HEK293 (cell line): ENCODE measurements around the gene PERM1.

Source experiments
- GLIS2 ChIP-seq: fragments of 450-650 bp; formaldehyde crosslinking; IDR thresholded peaks from 2 replicates; pipeline ENCODE4 v1.5.1; 2016; ENCODE audit warnings: missing biosample characterization, missing genetic modification characterization
- KLF7 ChIP-seq: fragments of 450-650 bp; formaldehyde crosslinking; IDR thresholded peaks from 2 replicates; pipeline ENCODE4 v1.5.1; 2016; ENCODE audit warnings: missing biosample characterization, missing genetic modification characterization, borderline replicate concordance
- KLF8 ChIP-seq: fragments of 450-650 bp; formaldehyde crosslinking; IDR thresholded peaks from 2 replicates; pipeline ENCODE4 v1.5.1; 2016; ENCODE audit warnings: missing biosample characterization, missing genetic modification characterization
- KLF9 ChIP-seq: fragments of 450-650 bp; formaldehyde crosslinking; IDR thresholded peaks from 2 replicates; pipeline ENCODE4 v1.5.1; 2016; ENCODE audit warnings: missing biosample characterization, missing genetic modification characterization, low read depth
- TRIM28 ChIP-seq: IDR thresholded peaks from 2 replicates; pipeline ENCODE4 v1.6.1; 2011; ENCODE audit warnings: low read length, control low read depth, borderline replicate concordance
- ZBTB11 ChIP-seq: fragments of 450-650 bp; formaldehyde crosslinking; conservative IDR thresholded peaks from 2 replicates; pipeline ENCODE4 v1.5.1; 2016; ENCODE audit warnings: low read depth, missing biosample characterization, missing genetic modification characterization
- ZBTB6 ChIP-seq: fragments of 450-650 bp; formaldehyde crosslinking; IDR thresholded peaks from 2 replicates; pipeline ENCODE4 v1.5.1; 2017; ENCODE audit warnings: missing biosample characterization, missing genetic modification characterization
- ZBTB7A ChIP-seq: fragments of 450-650 bp; formaldehyde crosslinking; IDR thresholded peaks from 2 replicates; pipeline ENCODE4 v1.5.1; 2016; ENCODE audit warnings: low read depth, missing biosample characterization, missing genetic modification characterization
- ZEB2 ChIP-seq: fragments of 450-650 bp; formaldehyde crosslinking; IDR thresholded peaks from 2 replicates; pipeline ENCODE4 v1.5.1; 2016; ENCODE audit warnings: missing biosample characterization, missing genetic modification characterization
- ZFP41 ChIP-seq: fragments of 450-650 bp; formaldehyde crosslinking; IDR thresholded peaks from 2 replicates; pipeline ENCODE4 v1.5.1; 2016; ENCODE audit warnings: missing biosample characterization, missing genetic modification characterization, borderline replicate concordance
- ZNF148 ChIP-seq: fragments of 450-650 bp; formaldehyde crosslinking; IDR thresholded peaks from 2 replicates; pipeline ENCODE4 v1.5.0; 2017; ENCODE audit warnings: missing biosample characterization, missing genetic modification characterization, borderline replicate concordance
- ZNF184 ChIP-seq: fragments of 450-650 bp; IDR thresholded peaks from 2 replicates; pipeline ENCODE4 v1.5.1; 2018; ENCODE audit warnings: missing biosample characterization, mild to moderate bottlenecking, missing genetic modification characterization
- ZNF214 ChIP-seq: fragments of 450-650 bp; formaldehyde crosslinking; IDR thresholded peaks from 2 replicates; pipeline ENCODE4 v1.5.1; 2017; ENCODE audit warnings: missing biosample characterization, mild to moderate bottlenecking, missing genetic modification characterization, borderline replicate concordance
- ZNF274 ChIP-seq, 2 experiments: fragments of 200-500 bp in 1 of 2; fragments of 450-650 bp in 1 of 2; sonication (Bioruptor generic) in 1 of 2; formaldehyde crosslinking in 1 of 2; IDR thresholded peaks; 2 replicates each; pipeline versions ENCODE4 v1.5.1 to v1.6.1; 2014 to 2016; ENCODE audit warnings: borderline replicate concordance in 1 of 2, inconsistent platforms in 1 of 2, low read length in 1 of 2, missing biosample characterization in 1 of 2, missing genetic modification characterization in 1 of 2
- ZNF311 ChIP-seq: fragments of 450-650 bp; formaldehyde crosslinking; IDR thresholded peaks from 2 replicates; pipeline ENCODE4 v1.5.1; 2017; ENCODE audit warnings: missing biosample characterization, missing genetic modification characterization, borderline replicate concordance
- ZNF324 ChIP-seq: fragments of 450-650 bp; formaldehyde crosslinking; IDR thresholded peaks from 2 replicates; pipeline ENCODE4 v1.5.1; 2016; ENCODE audit warnings: missing biosample characterization, missing genetic modification characterization
- ZNF366 ChIP-seq: fragments of 450-650 bp; formaldehyde crosslinking; conservative IDR thresholded peaks from 2 replicates; pipeline ENCODE4 v1.5.1; 2016; ENCODE audit warnings: missing biosample characterization, missing genetic modification characterization
- ZNF37A ChIP-seq: fragments of 450-650 bp; IDR thresholded peaks from 2 replicates; pipeline ENCODE4 v1.5.1; 2018; ENCODE audit warnings: missing biosample characterization, missing genetic modification characterization
- ZNF394 ChIP-seq: fragments of 450-650 bp; formaldehyde crosslinking; IDR thresholded peaks from 2 replicates; pipeline ENCODE4 v1.5.1; 2016; ENCODE audit warnings: missing biosample characterization, missing genetic modification characterization, mild to moderate bottlenecking, moderate library complexity, borderline replicate concordance
- ZNF501 ChIP-seq: fragments of 450-650 bp; formaldehyde crosslinking; IDR thresholded peaks from 2 replicates; pipeline ENCODE4 v1.5.1; 2016; ENCODE audit warnings: missing biosample characterization, missing genetic modification characterization
- ZNF513 ChIP-seq: fragments of 450-650 bp; IDR thresholded peaks from 2 replicates; pipeline ENCODE4 v1.5.1; 2018; ENCODE audit warnings: missing biosample characterization, missing genetic modification characterization
- ZNF530 ChIP-seq: fragments of 450-650 bp; formaldehyde crosslinking; IDR thresholded peaks from 2 replicates; pipeline ENCODE4 v1.5.1; 2016; ENCODE audit warnings: low read depth, missing biosample characterization, missing genetic modification characterization
- ZNF544 ChIP-seq: fragments of 450-650 bp; formaldehyde crosslinking; IDR thresholded peaks from 2 replicates; pipeline ENCODE4 v1.5.0; 2017; ENCODE audit warnings: missing biosample characterization, missing genetic modification characterization
- ZNF555 ChIP-seq: fragments of 450-650 bp; formaldehyde crosslinking; conservative IDR thresholded peaks from 2 replicates; pipeline ENCODE4 v1.5.1; 2017; ENCODE audit warnings: missing biosample characterization, mild to moderate bottlenecking, missing genetic modification characterization, inconsistent platforms
- ZNF624 ChIP-seq: fragments of 450-650 bp; formaldehyde crosslinking; IDR thresholded peaks from 2 replicates; pipeline ENCODE4 v1.5.1; 2017; ENCODE audit warnings: missing biosample characterization, missing genetic modification characterization
- ZNF629 ChIP-seq: fragments of 450-650 bp; formaldehyde crosslinking; IDR thresholded peaks from 2 replicates; pipeline ENCODE4 v1.5.1; 2017; ENCODE audit warnings: missing biosample characterization, missing genetic modification characterization
- ZNF660 ChIP-seq: fragments of 450-650 bp; IDR thresholded peaks from 2 replicates; pipeline ENCODE4 v1.5.1; 2018; ENCODE audit warnings: missing biosample characterization, mild to moderate bottlenecking, missing genetic modification characterization
- ZNF664 ChIP-seq: fragments of 450-650 bp; formaldehyde crosslinking; IDR thresholded peaks from 2 replicates; pipeline ENCODE4 v1.5.1; 2016; ENCODE audit warnings: missing biosample characterization, missing genetic modification characterization
- ZNF670 ChIP-seq: fragments of 450-650 bp; formaldehyde crosslinking; IDR thresholded peaks from 2 replicates; pipeline ENCODE4 v1.5.1; 2016; ENCODE audit warnings: missing biosample characterization, missing genetic modification characterization, low read depth
- ZXDB ChIP-seq: fragments of 450-650 bp; formaldehyde crosslinking; IDR thresholded peaks from 2 replicates; pipeline ENCODE4 v1.5.1; 2016; ENCODE audit warnings: missing biosample characterization, missing genetic modification characterization

The PERM1 gene

GRCh38 chr1:958823-959730 lies 22.8 kb downstream of the PERM1 start, which contains the start of gene NOC2L (continued):
- TF ChIP-seq ZBTB6 (tag by site-specific recombination) (no peak), ZNF324 (tag by site-specific recombination) (no peak), KLF7 (tag by site-specific recombination) (no peak), ZBTB11 (tag by site-specific recombination) (peak; percentile 88), ZNF629 (tag by site-specific recombination) (peak; percentile 79), ZNF184 (tag by site-specific recombination) (no peak), ZFP41 (tag by site-specific recombination) (no peak), ZNF214 (no peak), KLF9 (tag by site-specific recombination) (peak; percentile 85), ZNF37A (tag by site-specific recombination) (no peak), ZNF311 (tag by site-specific recombination) (no peak), TRIM28 (no peak), ZXDB (tag by site-specific recombination) (0 out of 2 replicates have a peak, but pooled peaks have one; percentile 62), ZNF670 (tag by site-specific recombination) (no peak), GLIS2 (tag by site-specific recombination) (peak; percentile 27; the same call in 1 of the 2 replicates), KLF8 (peak; percentile 93), ZNF501 (tag by site-specific recombination) (peak; percentile 66; the same call in 1 of the 2 replicates), ZNF148 (no peak), ZNF555 (tag by site-specific recombination) (no peak), ZNF513 (tag by site-specific recombination) (no peak), ZNF660 (tag by site-specific recombination) (no peak), ZNF624 (tag by site-specific recombination) (no peak), ZNF530 (no peak), ZNF366 (tag by site-specific recombination) (no peak), ZNF394 (no peak; the same call in 1 of the 2 replicates), ZNF544 (tag by site-specific recombination) (no peak), ZEB2 (tag by site-specific recombination) (peak; percentile 71; the same call in 1 of the 2 replicates), ZBTB7A (tag by site-specific recombination) (no peak), ZNF664 (tag by site-specific recombination) (no peak), ZNF274 (IDR thresholded peaks at IDR 0.05; ENCODE audit: low read length) (no peak), ZNF274 (tag by site-specific recombination; IDR thresholded peaks at IDR 0.05; ENCODE audit: borderline replicate concordance) (no peak)
